HG02852 (cell line): ENCODE measurements around the gene INPP5D.
A peak's percentile ranks its signal among the peaks of the same experiment; 100 is the strongest.
"Not testable (repeated sequence)": the region's sequence is repeated elsewhere in the genome, so short reads cannot be mapped to it uniquely, and the experiment has no call there.

ENCODE experiments used
- ATAC-seq: cut with Tn5 transposase; IDR thresholded peaks from one replicate; pipeline ENCODE4 v1.9.1; 2021; ENCODE audit warnings: mild to moderate bottlenecking, moderate library complexity; ENCODE audit not compliant: unreplicated experiment

Gene INPP5D

GRCh38 chr2:233133239-233133638, 73.1 kb downstream of the INPP5D start:
- no peak for ATAC-seq

GRCh38 chr2:233135421-233135820, 75.3 kb downstream of the INPP5D start:
- ATAC-seq = no peak

- no peak for ATAC-seq
Observed at GRCh38 chr2:233137040-233137439, 76.9 kb downstream of the INPP5D start.

GRCh38 chr2:233140077-233140585, 80.0 kb downstream of the INPP5D start:
- ATAC-seq = no peak

GRCh38 chr2:233140978-233141377, 80.8 kb downstream of the INPP5D start:
- ATAC-seq = no peak

GRCh38 chr2:233141901-233142300, 81.8 kb downstream of the INPP5D start:
- ATAC-seq = no peak

- ATAC-seq = peak; percentile 78
Observed at GRCh38 chr2:233142355-233142897, 82.3 kb downstream of the INPP5D start.

GRCh38 chr2:233143700-233144331, 83.7 kb downstream of the INPP5D start:
- no peak for ATAC-seq

- no peak for ATAC-seq
Observed at GRCh38 chr2:233145726-233146125, 85.6 kb downstream of the INPP5D start.

GRCh38 chr2:233146194-233146593, 86.1 kb downstream of the INPP5D start:
- no peak for ATAC-seq

- ATAC-seq = no peak
Observed at GRCh38 chr2:233147136-233147828, 87.1 kb downstream of the INPP5D start.

GRCh38 chr2:233147829-233148167, 87.7 kb downstream of the INPP5D start:
- ATAC-seq = no peak

GRCh38 chr2:233148354-233148753, 88.2 kb downstream of the INPP5D start:
- no peak for ATAC-seq

GRCh38 chr2:233152541-233152940, 92.4 kb downstream of the INPP5D start:
- no peak for ATAC-seq

- ATAC-seq = no peak
Observed at GRCh38 chr2:233153146-233153798, 93.1 kb downstream of the INPP5D start.

- no peak for ATAC-seq
Observed at GRCh38 chr2:233156001-233156400, 95.9 kb downstream of the INPP5D start.

- ATAC-seq = not testable (repeated sequence)
Observed at GRCh38 chr2:233156461-233156860, 96.3 kb downstream of the INPP5D start.

- ATAC-seq = no peak
Observed at GRCh38 chr2:233161730-233162129, 101.6 kb downstream of the INPP5D start.

- no peak for ATAC-seq
Observed at GRCh38 chr2:233162770-233163169, 102.6 kb downstream of the INPP5D start.

- ATAC-seq = no peak
Observed at GRCh38 chr2:233163486-233164103, 103.5 kb downstream of the INPP5D start.

- ATAC-seq = no peak
Observed at GRCh38 chr2:233164128-233164635, 104.0 kb downstream of the INPP5D start.
